HepG2 (cell line): ENCODE results near the gene TRIM54. TPM values are rescaled to one million over a fixed set of nuclear protein-coding genes. Genes with fewer than 3 reads are reported as not detected.

Source experiments
- CREB1 ChIP-seq, 2 experiments: fragments of 450-650 bp in 1 of 2; IDR thresholded peaks; 2 replicates each; pipeline ENCODE4 v1.6.1; 2016 to 2017; ENCODE audit warnings: control low read depth in 1 of 2, mild to moderate bottlenecking in 1 of 2, missing compliant biosample characterization in 1 of 2, missing genetic modification characterization in 1 of 2
- GZF1 ChIP-seq: sonication (generic); formaldehyde crosslinking; IDR thresholded peaks from 2 replicates; pipeline ENCODE4 v1.5.1; 2020; ENCODE audit warnings: mild to moderate bottlenecking, missing genetic modification reagents
- HNF4A ChIP-seq: sonication (generic); formaldehyde crosslinking; IDR thresholded peaks from 2 replicates; pipeline ENCODE4 v1.4.0; 2020; ENCODE audit warnings: missing genetic modification reagents
- JUN ChIP-seq: sonication (generic); formaldehyde crosslinking; IDR thresholded peaks from 2 replicates; pipeline ENCODE4 v1.4.0; 2020; ENCODE audit warnings: mild to moderate bottlenecking, missing genetic modification reagents
- KAT2B ChIP-seq: fragments of 150-350 bp; IDR thresholded peaks from 2 replicates; pipeline ENCODE4 v1.6.1; 2014; ENCODE audit warnings: low read depth, low read length, borderline replicate concordance
- KLF6 ChIP-seq: IDR thresholded peaks from 2 replicates; pipeline ENCODE4 v1.8.0; 2016; ENCODE audit warnings: missing biosample characterization, missing genetic modification reagents
- MTERF4 ChIP-seq: sonication (generic); formaldehyde crosslinking; IDR thresholded peaks from 2 replicates; pipeline ENCODE4 v1.8.0; 2023; ENCODE audit warnings: mild to moderate bottlenecking, missing genetic modification reagents
- POGK ChIP-seq: sonication (generic); formaldehyde crosslinking; conservative IDR thresholded peaks from 2 replicates; pipeline ENCODE4 v1.8.0; 2022; ENCODE audit warnings: mild to moderate bottlenecking, moderate library complexity, missing genetic modification reagents
- RARG ChIP-seq: sonication (generic); formaldehyde crosslinking; IDR thresholded peaks from 2 replicates; pipeline ENCODE4 v1.4.0; 2020; ENCODE audit warnings: low read depth, mild to moderate bottlenecking, missing genetic modification reagents
- SIX4 ChIP-seq: sonication (generic); formaldehyde crosslinking; IDR thresholded peaks from 2 replicates; pipeline ENCODE4 v1.4.0; 2020; ENCODE audit warnings: missing genetic modification reagents
- SMAD3 ChIP-seq: sonication (generic); formaldehyde crosslinking; IDR thresholded peaks from 2 replicates; pipeline ENCODE4 v1.4.0; 2020; ENCODE audit warnings: missing genetic modification reagents
- SP1 ChIP-seq, 2 experiments: fragments of 450-650 bp in 1 of 2; sonication (generic) in 1 of 2; formaldehyde crosslinking in 1 of 2; IDR thresholded peaks; 2 replicates each; pipeline versions ENCODE4 v1.4.0 to v1.6.1; 2016 to 2020; ENCODE audit warnings: missing genetic modification reagents in 1 of 2
- ZBTB21 ChIP-seq: sonication (generic); formaldehyde crosslinking; IDR thresholded peaks from 2 replicates; pipeline ENCODE4 v1.4.0; 2020; ENCODE audit warnings: missing genetic modification reagents
- ZBTB7B ChIP-seq: sonication (generic); formaldehyde crosslinking; IDR thresholded peaks from 2 replicates; pipeline ENCODE4 v1.4.0; 2020; ENCODE audit warnings: missing genetic modification reagents
- ZFP82 ChIP-seq: sonication (generic); formaldehyde crosslinking; IDR thresholded peaks from 2 replicates; pipeline ENCODE4 v1.5.1; 2020; ENCODE audit warnings: mild to moderate bottlenecking, missing genetic modification reagents, borderline replicate concordance
- ZNF281 ChIP-seq: sonication (generic); formaldehyde crosslinking; IDR thresholded peaks from 2 replicates; pipeline ENCODE4 v1.4.0; 2020; ENCODE audit warnings: missing genetic modification reagents, borderline replicate concordance
- ZNF850 ChIP-seq: sonication (generic); formaldehyde crosslinking; conservative IDR thresholded peaks from 2 replicates; pipeline ENCODE4 v1.9.0; 2021; ENCODE audit warnings: mild to moderate bottlenecking, missing genetic modification reagents
- polyA plus RNA-seq, 8 experiments: library from polyadenylated mRNA; depleted of rRNA in 3 of 8; stranded (reverse) in 7 of 8; unstranded in 1 of 8; fragments of >200 nt; fragmentation: Illumina TruSeq in 4 of 8; extraction: Trizol in 4 of 8; gene quantifications; 2 replicates each; pipeline versions ENCODE4 v1.2.1 to v1.2.3, GENCODE V29; 2011 to 2016; ENCODE audit warnings: low read depth in 4 of 8, missing spikeins in 1 of 8, mixed read lengths in 1 of 8; ENCODE audit not compliant: insufficient read depth in 1 of 8
- total RNA-seq, 5 experiments: library from RNA; depleted of rRNA; stranded (reverse); fragments of >200 nt; fragmentation: Illumina TruSeq; extraction: Trizol; gene quantifications; 2 replicates each; pipeline ENCODE4 v1.2.3, GENCODE V29; 2016; ENCODE audit warnings: low read depth in 1 of 5
- TF ChIP-seq, protein P1 (sequence below): sonication (generic); formaldehyde crosslinking; IDR thresholded peaks from 2 replicates; pipeline ENCODE4 v1.4.0; 2020; ENCODE audit warnings: missing genetic modification reagents, low read depth, mild to moderate bottlenecking, borderline replicate concordance
- TF ChIP-seq, protein P2 (sequence below): IDR thresholded peaks from 2 replicates; pipeline ENCODE4 v1.6.1; 2016; ENCODE audit warnings: mild to moderate bottlenecking
- TF ChIP-seq, protein P3 (sequence below): sonication (generic); formaldehyde crosslinking; IDR thresholded peaks from 2 replicates; pipeline ENCODE4 v1.8.1; 2023; ENCODE audit warnings: mild to moderate bottlenecking, missing genetic modification reagents

TRIM54 gene
- total and polyA plus RNA-seq, 2 of the 13 experiments (the other 11 are each of a cell fraction or from before 2014, with no cell fraction given): 0.07 to 0.13 TPM

- TF ChIP-seq RARG (CRISPR knock-in tag): no peak
- peak; percentile 98 for TF ChIP-seq CREB1 (IDR thresholded peaks at IDR 0.05)
- peak; percentile 99 for TF ChIP-seq CREB1 (CRISPR knock-in tag; IDR thresholded peaks at IDR 0.05)
- peak; percentile 29; the same call in 1 of the 2 replicates for TF ChIP-seq MTERF4 (CRISPR knock-in tag)
- peak; percentile 5 for TF ChIP-seq HNF4A (CRISPR knock-in tag)
- peak; percentile 30 for TF ChIP-seq SIX4
- peak; percentile 93 for TF ChIP-seq POGK (CRISPR knock-in tag)
- peak; percentile 87 for TF ChIP-seq SMAD3 (CRISPR knock-in tag)
- peak; percentile 78; the same call in 1 of the 2 replicates for TF ChIP-seq ZBTB7B (CRISPR knock-in tag)
- TF ChIP-seq GZF1 (CRISPR knock-in tag): 0 out of 2 replicates have a peak, but pooled peaks have one; percentile 61
- TF ChIP-seq ZNF850: peak; percentile 29; the same call in 1 of the 2 replicates
- TF ChIP-seq KAT2B: no peak
- TF ChIP-seq KLF6 (CRISPR knock-in tag): peak; percentile 86; the same call in 1 of the 2 replicates
- TF ChIP-seq, protein P1, sequence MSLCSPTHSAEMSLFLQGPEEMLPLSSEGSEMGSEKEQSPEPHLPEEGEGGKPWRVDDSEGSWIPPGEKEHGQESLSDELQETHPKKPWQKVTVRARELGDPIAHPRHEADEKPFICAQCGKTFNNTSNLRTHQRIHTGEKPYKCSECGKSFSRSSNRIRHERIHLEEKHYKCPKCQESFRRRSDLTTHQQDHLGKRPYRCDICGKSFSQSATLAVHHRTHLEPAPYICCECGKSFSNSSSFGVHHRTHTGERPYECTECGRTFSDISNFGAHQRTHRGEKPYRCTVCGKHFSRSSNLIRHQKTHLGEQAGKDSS (CRISPR knock-in tag): peak; percentile 86
- TF ChIP-seq ZNF281 (CRISPR knock-in tag): peak; percentile 86
- TF ChIP-seq, protein P2, sequence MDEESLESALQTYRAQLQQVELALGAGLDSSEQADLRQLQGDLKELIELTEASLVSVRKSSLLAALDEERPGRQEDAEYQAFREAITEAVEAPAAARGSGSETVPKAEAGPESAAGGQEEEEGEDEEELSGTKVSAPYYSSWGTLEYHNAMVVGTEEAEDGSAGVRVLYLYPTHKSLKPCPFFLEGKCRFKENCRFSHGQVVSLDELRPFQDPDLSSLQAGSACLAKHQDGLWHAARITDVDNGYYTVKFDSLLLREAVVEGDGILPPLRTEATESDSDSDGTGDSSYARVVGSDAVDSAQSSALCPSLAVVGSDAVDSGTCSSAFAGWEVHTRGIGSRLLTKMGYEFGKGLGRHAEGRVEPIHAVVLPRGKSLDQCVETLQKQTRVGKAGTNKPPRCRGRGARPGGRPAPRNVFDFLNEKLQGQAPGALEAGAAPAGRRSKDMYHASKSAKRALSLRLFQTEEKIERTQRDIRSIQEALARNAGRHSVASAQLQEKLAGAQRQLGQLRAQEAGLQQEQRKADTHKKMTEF (CRISPR knock-in tag): peak; percentile 87
- TF ChIP-seq ZBTB21 (CRISPR knock-in tag): no peak; the same call in 1 of the 2 replicates
- TF ChIP-seq ZFP82 (CRISPR knock-in tag): 0 out of 2 replicates have a peak, but pooled peaks have one; percentile 55
- TF ChIP-seq, protein P3, sequence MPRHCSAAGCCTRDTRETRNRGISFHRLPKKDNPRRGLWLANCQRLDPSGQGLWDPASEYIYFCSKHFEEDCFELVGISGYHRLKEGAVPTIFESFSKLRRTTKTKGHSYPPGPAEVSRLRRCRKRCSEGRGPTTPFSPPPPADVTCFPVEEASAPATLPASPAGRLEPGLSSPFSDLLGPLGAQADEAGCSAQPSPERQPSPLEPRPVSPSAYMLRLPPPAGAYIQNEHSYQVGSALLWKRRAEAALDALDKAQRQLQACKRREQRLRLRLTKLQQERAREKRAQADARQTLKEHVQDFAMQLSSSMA (CRISPR knock-in tag): peak; percentile 93
- peak; percentile 79; the same call in 1 of the 2 replicates for TF ChIP-seq JUN (CRISPR knock-in tag)
- TF ChIP-seq SP1 (IDR thresholded peaks at IDR 0.05): no peak
- TF ChIP-seq SP1 (CRISPR knock-in tag; IDR thresholded peaks at IDR 0.05): peak; percentile 70
These were observed 74.4 kb downstream of the TRIM54 start, which contains the start of gene GTF3C2 (continued) for GRCh38 chr2:27356382-27357181.
